SU-DHL-6 (cell line): ENCODE measurements around the gene PDE4D.

Experiments
- H2AFZ ChIP-seq: fragments of 200-600 bp; sonication (generic); 2 replicates; pipeline ENCODE4 v1.6.1; 2014; ENCODE audit warnings: low read depth, mild to moderate bottlenecking, moderate library complexity, mixed read lengths, antibody characterized with exemption, low read length; ENCODE audit not compliant: severe bottlenecking
- H3F3A ChIP-seq: fragments of 200-600 bp; shearing (Covaris generic); 2 replicates; pipeline ENCODE4 v1.6.0; 2016; ENCODE audit warnings: antibody characterized with exemption, mild to moderate bottlenecking; ENCODE audit not compliant: insufficient read depth
- H3K27ac ChIP-seq: fragments of 200-600 bp; sonication (generic); 2 replicates; pipeline ENCODE4 v1.5.1; 2016; ENCODE audit warnings: low read depth, mild to moderate bottlenecking, low read length, moderate library complexity, mixed read lengths
- H3K27me3 ChIP-seq: fragments of 200-600 bp; sonication (generic), shearing (Covaris generic); 2 replicates; pipeline ENCODE4 v1.6.0; 2014; ENCODE audit warnings: mild to moderate bottlenecking, low read length
- H3K36me3 ChIP-seq: fragments of 200-600 bp; sonication (generic); 2 replicates; pipeline ENCODE4 v1.6.1; 2014; ENCODE audit warnings: mild to moderate bottlenecking, low read length, mixed read lengths
- H3K4me2 ChIP-seq: fragments of 300-600, 200-600 bp; shearing (Covaris generic), sonication (generic); 2 replicates; pipeline ENCODE4 v1.6.0; 2014; ENCODE audit warnings: low read length, low read depth, mild to moderate bottlenecking; ENCODE audit not compliant: poor library complexity, severe bottlenecking
- H3K4me3 ChIP-seq: fragments of 200-600 bp; sonication (generic); 2 replicates; pipeline ENCODE4 v1.5.1; 2014; ENCODE audit warnings: antibody characterized with exemption, low read length, mild to moderate bottlenecking, mixed read lengths; ENCODE audit not compliant: insufficient read depth, poor library complexity, severe bottlenecking
- H3K79me2 ChIP-seq: fragments of 200-600 bp; sonication (generic); 2 replicates; pipeline ENCODE4 v1.6.1; 2014; ENCODE audit warnings: mild to moderate bottlenecking, low read length, moderate library complexity; ENCODE audit not compliant: insufficient read depth
- H3K9ac ChIP-seq: fragments of 200-600 bp; sonication (generic); 2 replicates; pipeline ENCODE4 v1.7.0; 2014; ENCODE audit warnings: mild to moderate bottlenecking, low read length
- H3K9me2 ChIP-seq: fragments of 200-600 bp; sonication (generic); replicated peaks from 2 replicates; pipeline ENCODE4 v1.6.1; 2014; ENCODE audit warnings: low read length; ENCODE audit not compliant: insufficient read depth
- H3K9me3 ChIP-seq: fragments of 200-600 bp; sonication (generic); 2 replicates; pipeline ENCODE4 v1.6.1; 2014; ENCODE audit warnings: low read length, mixed read lengths; ENCODE audit not compliant: insufficient read depth
- H4K20me1 ChIP-seq: fragments of 200-600 bp; sonication (generic); 2 replicates; pipeline ENCODE4 v1.6.1; 2014; ENCODE audit warnings: low read depth, mild to moderate bottlenecking, antibody characterized with exemption, low read length, moderate library complexity, mixed read lengths
- CTCF ChIP-seq: fragments of 200-600 bp; sonication (generic); IDR thresholded peaks from one replicate; pipeline ENCODE4 v1.5.1; 2017; ENCODE audit warnings: antibody characterized with exemption, mild to moderate bottlenecking, low read length, moderate library complexity; ENCODE audit not compliant: insufficient read depth, poor library complexity, severe bottlenecking
- EZH2phosphoT487 ChIP-seq: fragments of 200-600 bp; sonication (generic), shearing (Covaris generic); conservative IDR thresholded peaks from 2 replicates; pipeline ENCODE4 v1.6.1; 2018; ENCODE audit warnings: mild to moderate bottlenecking, antibody characterized with exemption, low read length, moderate library complexity, mixed read lengths

Gene PDE4D

GRCh38 chr5:59720063-59720462, 173.5 kb downstream of the PDE4D start:
- Histone ChIP-seq H4K20me1 (no peaks in the 10 kb centered on the region), H3K4me3 (no peak overlapping the region), H3K27me3 (no peaks in the 10 kb centered on the region), H3K36me3 (no peaks in the 10 kb centered on the region), H3K9me3 (no peaks in the 10 kb centered on the region), H3K4me2 (no peak overlapping the region), H3K79me2 (no peaks in the 10 kb centered on the region), H3K9me2 (no peaks in the 10 kb centered on the region), H3K27ac (no peak overlapping the region), H3K9ac (no peak overlapping the region), H2AFZ (no peak overlapping the region), H3F3A (no peaks in the 10 kb centered on the region)
- TF ChIP-seq EZH2phosphoT487, result no peak
- no peak for TF ChIP-seq CTCF

- Histone ChIP-seq H3K27ac (no peak overlapping the region), H4K20me1 (no peaks in the 10 kb centered on the region), H3K9me3 (peaks cover 12% of the 10 kb centered on the region), H3K9me2 (no peaks in the 10 kb centered on the region), H3K4me2 (no peak overlapping the region), H3K79me2 (no peaks in the 10 kb centered on the region), H2AFZ (no peak overlapping the region), H3K9ac (no peak overlapping the region), H3K4me3 (no peak overlapping the region), H3K27me3 (no peaks in the 10 kb centered on the region), H3K36me3 (no peaks in the 10 kb centered on the region), H3F3A (no peaks in the 10 kb centered on the region)
- TF ChIP-seq EZH2phosphoT487 (no peak), CTCF (no peak)
These were observed 176.5 kb downstream of the PDE4D start for GRCh38 chr5:59716966-59717500.

- H3K36me3 ChIP-seq, result no peaks in the 10 kb centered on the region
- H3K4me2 ChIP-seq, result no peak overlapping the region
- H4K20me1 ChIP-seq, result no peaks in the 10 kb centered on the region
- H3F3A ChIP-seq, result no peaks in the 10 kb centered on the region
- no peak overlapping the region for H3K9ac ChIP-seq
- peaks cover 12% of the 10 kb centered on the region for H3K9me3 ChIP-seq
- no peak overlapping the region for H3K27ac ChIP-seq
- no peak for TF ChIP-seq CTCF
- no peak for TF ChIP-seq EZH2phosphoT487
- H3K4me3 ChIP-seq, result no peak overlapping the region
- H3K27me3 ChIP-seq, result no peaks in the 10 kb centered on the region
- H2AFZ ChIP-seq, result no peak overlapping the region
- no peaks in the 10 kb centered on the region for H3K9me2 ChIP-seq
- H3K79me2 ChIP-seq, result no peaks in the 10 kb centered on the region
These were observed 177.5 kb downstream of the PDE4D start for GRCh38 chr5:59716029-59716428.
